GM19025 (cell line): ENCODE measurements around the gene HAUS2.
"Not testable (repeated sequence)": the region's sequence is repeated elsewhere in the genome, so short reads cannot be mapped to it uniquely, and the experiment has no call there.

Source experiments
- ATAC-seq: cut with Tn5 transposase; IDR thresholded peaks from one replicate; pipeline ENCODE4 v1.9.1; 2021; ENCODE audit warnings: mild to moderate bottlenecking, low read depth, moderate library complexity; ENCODE audit not compliant: unreplicated experiment

HAUS2 gene

GRCh38 chr15:42575188-42576039 is 26.8 kb downstream of the HAUS2 start, which contains the start of gene STARD9:
STARD9 (plus strand) TSS chr15:42575606; CDS start chr15:42575716, 110 bp downstream.
- ATAC-seq = peak; percentile 91

GRCh38 chr15:42576040-42576594 is 27.5 kb downstream of the HAUS2 start:
- no peak for ATAC-seq

GRCh38 chr15:42576776-42577175 is 28.1 kb downstream of the HAUS2 start:
- ATAC-seq = no peak

- ATAC-seq = no peak
Observed at GRCh38 chr15:42577514-42578031, 28.9 kb downstream of the HAUS2 start.

GRCh38 chr15:42578984-42579537 is 30.4 kb downstream of the HAUS2 start:
- no peak for ATAC-seq

- ATAC-seq = peak; percentile 63
Observed at GRCh38 chr15:42581272-42581730, 32.7 kb downstream of the HAUS2 start.

GRCh38 chr15:42582569-42583375 is 34.1 kb downstream of the HAUS2 start:
- ATAC-seq = no peak

- ATAC-seq = no peak
Observed at GRCh38 chr15:42584031-42584765, 35.6 kb downstream of the HAUS2 start.

GRCh38 chr15:42590619-42591237 is 42.1 kb downstream of the HAUS2 start:
- ATAC-seq = no peak

- no peak for ATAC-seq
Observed at GRCh38 chr15:42591238-42591934, 42.7 kb downstream of the HAUS2 start.

GRCh38 chr15:42592716-42593115 is 44.1 kb downstream of the HAUS2 start:
- no peak for ATAC-seq

GRCh38 chr15:42593143-42593542 is 44.5 kb downstream of the HAUS2 start:
- ATAC-seq = no peak

- no peak for ATAC-seq
Observed at GRCh38 chr15:42594095-42594494, 45.5 kb downstream of the HAUS2 start.

GRCh38 chr15:42595626-42596240 is 47.1 kb downstream of the HAUS2 start:
- ATAC-seq = no peak

GRCh38 chr15:42601316-42601715 is 52.7 kb downstream of the HAUS2 start:
- ATAC-seq = not testable (repeated sequence)

GRCh38 chr15:42602501-42602900 is 53.9 kb downstream of the HAUS2 start:
- no peak for ATAC-seq

- ATAC-seq = no peak
Observed at GRCh38 chr15:42603978-42604377, 55.3 kb downstream of the HAUS2 start.
